Ecto neural progenitor cell (in vitro differentiated cells): ENCODE measurements around the gene MLYCD.

Source experiments
- DNase-seq: peaks from one replicate; pipeline ENCODE4 v3.0.0-alpha.2; 2018; ENCODE audit warnings: low spot score

MLYCD gene

GRCh38 chr16:83925957-83926725 is 27.2 kb downstream of the MLYCD start:
- DNase-seq, result no peak

- peak; percentile 88 for DNase-seq
These were observed 27.9 kb downstream of the MLYCD start for GRCh38 chr16:83926726-83927397.

GRCh38 chr16:83928341-83929055 is 29.6 kb downstream of the MLYCD start:
- no peak for DNase-seq

- no peak for DNase-seq
These were observed 31.1 kb downstream of the MLYCD start for GRCh38 chr16:83929811-83930555.

- DNase-seq, result no peak
These were observed 32.0 kb downstream of the MLYCD start for GRCh38 chr16:83930730-83931500.

GRCh38 chr16:83931556-83931955 is 32.6 kb downstream of the MLYCD start:
- DNase-seq, result no peak

DNA sequence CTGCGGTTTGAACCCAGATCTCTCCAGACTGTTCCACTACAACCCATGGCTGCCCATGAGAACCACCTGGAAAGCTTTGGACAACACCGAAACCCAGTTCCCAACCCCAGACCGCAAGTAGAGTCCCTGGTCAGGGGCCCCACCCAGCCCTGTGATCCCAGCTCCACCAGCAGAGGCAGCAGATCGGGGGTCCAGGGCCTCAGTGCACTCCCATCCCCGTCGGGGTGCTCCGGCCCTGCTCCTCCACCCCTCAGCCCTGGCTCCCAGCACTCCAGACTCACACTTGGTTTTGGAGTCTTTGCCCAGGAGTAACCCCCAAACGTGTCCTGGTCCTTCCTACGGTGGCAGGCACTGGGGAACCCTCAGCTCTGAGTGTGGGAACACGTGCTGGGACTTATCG is 33.4 kb downstream of the MLYCD start:
- DNase-seq, result no peak

- no peak for DNase-seq
These were observed 34.2 kb downstream of the MLYCD start for GRCh38 chr16:83932955-83933673.

DNA sequence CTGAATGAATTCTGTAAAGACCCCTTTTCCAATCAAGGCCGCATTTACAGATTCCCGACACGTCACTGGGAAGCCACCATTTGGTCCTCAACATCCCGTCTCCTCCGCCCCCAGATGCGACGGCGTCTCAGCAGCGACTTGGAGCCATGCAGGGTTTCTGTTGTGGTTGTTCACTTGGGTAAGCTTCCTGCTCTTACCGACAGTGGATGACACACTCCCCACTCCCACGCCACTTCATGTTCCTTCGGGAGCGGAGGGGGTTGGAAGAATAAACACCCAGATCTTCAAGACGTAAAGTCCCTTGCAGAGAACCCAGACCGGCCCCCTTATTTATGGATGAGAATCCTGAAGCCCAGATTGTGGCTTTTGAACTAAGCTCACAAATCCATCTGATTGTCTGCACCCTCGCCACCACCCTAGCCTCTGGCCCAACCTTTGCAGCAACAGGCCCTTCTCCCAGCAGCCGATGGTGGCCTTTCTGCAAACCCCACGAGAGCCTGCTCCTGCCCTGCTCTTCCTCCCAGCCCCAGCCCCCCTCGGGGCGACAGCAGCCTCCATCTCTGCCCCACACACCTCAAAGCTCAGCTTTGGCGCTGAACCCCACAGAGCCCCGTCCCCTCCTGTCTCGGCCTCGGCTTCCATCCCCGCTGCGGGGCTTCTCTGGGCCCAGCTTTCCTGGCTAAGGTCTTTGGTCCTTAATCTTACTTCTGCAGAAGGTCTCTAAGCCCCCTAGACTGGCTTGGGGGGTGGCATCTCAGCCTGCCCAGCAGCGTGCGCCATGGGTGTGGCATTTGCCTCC is 35.2 kb downstream of the MLYCD start:
- no peak for DNase-seq

DNA sequence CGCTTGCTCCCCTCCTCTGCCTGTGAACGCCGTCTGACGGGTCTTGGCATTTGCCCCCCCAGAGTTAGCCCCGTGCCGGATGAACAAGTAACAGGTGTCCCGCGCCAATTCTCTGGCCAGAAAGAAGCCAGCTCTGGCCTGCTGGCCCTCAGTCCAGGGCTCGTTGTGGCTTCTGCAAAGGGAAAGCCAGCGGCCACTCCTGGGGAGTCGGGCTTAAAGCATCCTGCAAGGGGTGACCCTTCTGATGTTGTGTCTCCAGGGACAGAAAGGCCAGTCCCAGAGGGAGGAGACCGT is 35.7 kb downstream of the MLYCD start:
- DNase-seq, result no peak

GRCh38 chr16:83935005-83935857 is 36.3 kb downstream of the MLYCD start:
- no peak for DNase-seq

DNA sequence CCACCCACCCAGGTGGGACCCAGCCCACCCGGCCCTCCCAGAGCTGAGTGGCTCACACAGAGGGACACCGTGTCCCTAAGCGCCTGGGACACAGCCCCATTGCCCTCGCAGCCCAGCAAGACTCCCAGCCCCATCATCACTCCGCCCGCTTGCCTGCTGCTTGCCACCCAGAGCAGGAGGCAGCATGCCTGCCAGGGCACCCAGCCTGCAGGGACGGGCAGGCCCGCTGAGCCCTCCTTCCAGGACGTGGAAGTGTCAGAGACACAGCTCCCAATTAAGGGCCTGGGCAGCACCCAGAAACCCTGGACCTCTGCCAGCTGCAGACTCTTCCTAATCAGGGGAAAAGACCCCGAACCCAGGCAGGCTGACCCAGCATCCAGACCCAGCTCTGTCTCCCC is 36.9 kb downstream of the MLYCD start:
- no peak for DNase-seq

- DNase-seq, result no peak
These were observed 37.8 kb downstream of the MLYCD start for GRCh38 chr16:83936581-83937165.

DNA sequence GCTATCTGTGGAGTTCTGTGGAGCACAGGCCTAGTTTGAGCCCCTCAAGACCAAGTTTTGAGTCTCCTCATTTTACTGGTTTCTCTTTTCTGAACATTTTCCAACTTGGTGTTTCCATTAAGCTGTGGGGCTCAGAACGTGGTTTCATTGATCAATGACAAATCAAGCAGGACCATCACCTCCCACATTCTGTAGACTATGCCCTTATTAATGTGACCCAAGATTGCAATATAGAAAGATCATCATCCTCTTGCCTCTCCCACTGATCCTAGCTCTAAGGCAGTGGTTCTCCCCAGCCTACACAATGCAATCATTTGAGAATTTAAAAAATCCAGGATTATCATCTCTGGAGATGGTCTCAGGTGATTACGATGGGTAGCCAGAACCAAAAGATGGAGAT is 38.4 kb downstream of the MLYCD start:
- no peak for DNase-seq

DNA sequence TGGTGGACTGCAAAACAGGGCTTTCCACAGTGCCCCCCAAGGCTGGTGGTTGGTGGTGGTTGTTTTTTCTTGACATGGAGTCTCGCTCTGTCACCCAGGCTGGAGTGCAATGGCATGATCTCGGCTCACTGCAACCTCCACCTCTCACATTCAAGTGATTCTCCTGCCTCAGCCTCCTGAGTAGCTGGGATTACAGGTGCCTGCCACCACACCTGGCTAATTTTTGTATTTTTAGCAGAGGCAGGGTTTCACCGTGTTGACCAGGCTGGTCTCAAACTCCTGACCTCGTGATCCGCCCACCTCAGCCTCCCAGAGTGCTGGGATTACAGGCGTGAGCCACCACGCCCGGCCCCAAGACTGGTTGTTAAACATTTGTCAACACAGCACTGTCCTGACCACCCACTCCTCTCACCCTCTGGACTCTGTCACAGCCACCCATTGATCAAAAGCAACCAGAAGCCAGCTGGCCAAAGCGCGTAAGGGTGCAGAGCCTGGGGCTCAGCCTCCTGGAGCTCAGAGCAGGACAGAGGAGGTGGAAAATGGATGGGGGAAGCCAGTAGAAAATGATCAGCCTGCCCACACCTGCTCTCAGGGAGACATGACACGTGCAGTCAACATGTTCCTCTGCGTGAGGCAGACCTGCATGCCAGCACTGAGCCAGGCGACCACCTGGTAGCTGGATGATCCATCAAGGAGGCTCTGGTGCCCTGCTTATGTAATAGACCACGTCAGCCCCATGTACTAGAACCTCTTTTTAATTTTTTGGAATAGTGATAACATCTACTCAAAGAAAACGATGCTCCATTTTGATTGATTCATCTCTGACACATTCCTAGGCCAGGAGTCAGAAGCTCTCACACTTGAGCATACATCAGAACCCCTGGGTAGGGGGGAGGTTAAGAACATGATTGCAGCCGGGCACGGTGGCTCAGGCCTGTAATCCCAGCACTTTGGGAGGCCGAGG is 39.3 kb downstream of the MLYCD start:
- DNase-seq, result no peak

GRCh38 chr16:83939266-83939855 is 40.4 kb downstream of the MLYCD start:
- no peak for DNase-seq

DNA sequence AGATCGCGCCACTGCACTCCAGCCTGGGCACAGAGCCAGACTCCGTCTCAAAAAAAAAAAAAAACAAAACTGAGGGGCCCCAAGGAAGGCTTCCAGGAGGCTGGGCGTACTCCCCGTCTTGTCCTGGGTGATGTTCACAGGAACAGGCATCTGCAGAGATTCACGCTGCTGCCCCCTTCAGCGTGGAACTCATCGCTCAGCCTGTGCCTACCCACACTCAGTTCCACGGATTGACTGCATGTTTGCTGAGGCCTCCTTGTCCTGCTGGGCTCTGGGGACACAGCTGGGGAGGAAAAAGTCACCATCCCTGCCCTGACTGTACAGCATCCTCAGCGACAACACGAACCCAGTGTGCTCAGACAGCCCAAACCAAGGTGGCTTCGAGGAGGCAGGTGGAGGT is 41.2 kb downstream of the MLYCD start:
- DNase-seq, result no peak
